BE2C (cell line): ENCODE data around the gene WDR70.
"Not testable (repeated sequence)": the region's sequence is repeated elsewhere in the genome, so short reads cannot be mapped to it uniquely, and the experiment has no call there.

ENCODE experiments used
- DNase-seq: peaks from one replicate; pipeline ENCODE4 v3.0.0-alpha.2; 2020
- H3K27me3 ChIP-seq: fragments of 250-450 bp; sonication (Bioruptor Pico); 2 replicates; pipeline ENCODE4 v1.5.1; 2020; ENCODE audit warnings: mild to moderate bottlenecking
- H3K36me3 ChIP-seq: fragments of 250-450 bp; sonication (Bioruptor Pico); 2 replicates; pipeline ENCODE4 v1.5.1; 2020; ENCODE audit warnings: mild to moderate bottlenecking
- H3K4me1 ChIP-seq: fragments of 250-450 bp; sonication (Bioruptor Pico); 2 replicates; pipeline ENCODE4 v1.5.1; 2020
- H3K4me3 ChIP-seq: 2 replicates; pipeline ENCODE4 v1.5.1; 2011; ENCODE audit warnings: low read depth, low read length
- H3K9me3 ChIP-seq: fragments of 250-450 bp; sonication (Bioruptor Pico); 2 replicates; pipeline ENCODE4 v1.5.1; 2020
- TF ChIP-seq, protein P1 (sequence below): IDR thresholded peaks from 2 replicates; pipeline ENCODE4 v1.5.1; 2012; ENCODE audit warnings: mild to moderate bottlenecking, low read depth, low read length

Gene WDR70

DNA sequence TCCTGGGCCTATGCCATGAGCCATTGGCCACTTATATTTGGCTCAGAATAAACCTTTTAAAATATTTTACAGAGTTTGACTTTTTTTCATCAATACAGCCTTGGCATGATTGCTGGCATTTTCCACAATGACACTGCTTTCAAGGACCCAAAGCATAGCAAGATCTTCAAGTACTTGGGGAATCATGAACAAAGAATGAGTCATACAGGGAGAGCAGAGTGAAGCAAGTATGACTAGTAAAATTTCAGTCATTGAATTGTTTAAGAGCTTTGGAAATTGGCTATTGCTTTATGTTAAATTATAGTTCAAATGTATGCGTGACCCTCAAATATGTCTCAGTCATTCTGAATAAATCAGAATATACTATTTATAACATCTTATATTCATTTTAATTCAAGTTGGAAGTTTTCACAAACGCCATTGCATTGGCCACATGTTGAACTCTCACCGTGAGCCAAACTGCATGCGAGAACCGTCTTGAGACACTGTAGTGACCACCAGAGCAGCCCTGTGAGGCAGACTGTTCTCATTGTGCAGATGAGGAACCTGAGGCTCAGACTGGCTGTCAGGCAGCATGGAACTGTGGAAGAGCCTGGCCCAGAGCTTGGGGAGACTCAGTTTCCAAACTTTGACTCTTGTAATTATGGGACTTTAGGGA, 407.9 kb downstream of the WDR70 start:
- Histone ChIP-seq H3K9me3 (no peaks in the 10 kb centered on the region), H3K36me3 (no peaks in the 10 kb centered on the region), H3K4me3 (no peak overlapping the region), H3K4me1 (no peaks in the 10 kb centered on the region; the same call in 1 of the 2 replicates), H3K27me3 (no peaks in the 10 kb centered on the region)
- TF ChIP-seq, protein P1, sequence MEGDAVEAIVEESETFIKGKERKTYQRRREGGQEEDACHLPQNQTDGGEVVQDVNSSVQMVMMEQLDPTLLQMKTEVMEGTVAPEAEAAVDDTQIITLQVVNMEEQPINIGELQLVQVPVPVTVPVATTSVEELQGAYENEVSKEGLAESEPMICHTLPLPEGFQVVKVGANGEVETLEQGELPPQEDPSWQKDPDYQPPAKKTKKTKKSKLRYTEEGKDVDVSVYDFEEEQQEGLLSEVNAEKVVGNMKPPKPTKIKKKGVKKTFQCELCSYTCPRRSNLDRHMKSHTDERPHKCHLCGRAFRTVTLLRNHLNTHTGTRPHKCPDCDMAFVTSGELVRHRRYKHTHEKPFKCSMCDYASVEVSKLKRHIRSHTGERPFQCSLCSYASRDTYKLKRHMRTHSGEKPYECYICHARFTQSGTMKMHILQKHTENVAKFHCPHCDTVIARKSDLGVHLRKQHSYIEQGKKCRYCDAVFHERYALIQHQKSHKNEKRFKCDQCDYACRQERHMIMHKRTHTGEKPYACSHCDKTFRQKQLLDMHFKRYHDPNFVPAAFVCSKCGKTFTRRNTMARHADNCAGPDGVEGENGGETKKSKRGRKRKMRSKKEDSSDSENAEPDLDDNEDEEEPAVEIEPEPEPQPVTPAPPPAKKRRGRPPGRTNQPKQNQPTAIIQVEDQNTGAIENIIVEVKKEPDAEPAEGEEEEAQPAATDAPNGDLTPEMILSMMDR, result no peak
- DNase-seq, result no peak

DNA sequence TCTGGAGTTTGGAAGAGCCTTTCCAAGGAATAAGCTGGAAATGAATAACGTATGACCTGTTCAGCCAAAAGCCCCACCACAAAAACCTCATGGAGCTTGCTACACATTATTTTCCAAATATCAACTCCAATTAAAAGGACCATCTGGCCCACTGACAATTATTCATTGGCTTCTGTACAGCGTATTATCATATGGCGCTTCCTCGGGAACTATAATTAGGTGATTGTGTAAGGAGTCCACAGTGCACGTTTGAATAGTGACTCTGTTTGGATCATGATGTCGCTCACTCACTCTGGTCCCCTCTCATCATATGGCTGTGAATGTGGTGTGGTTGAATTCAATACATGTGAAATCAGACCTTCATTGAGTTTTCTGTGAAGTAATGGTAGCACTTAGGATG, 408.6 kb downstream of the WDR70 start:
- no peaks in the 10 kb centered on the region for H3K9me3 ChIP-seq
- no peaks in the 10 kb centered on the region for H3K36me3 ChIP-seq
- DNase-seq, result no peak
- H3K27me3 ChIP-seq, result no peaks in the 10 kb centered on the region
- H3K4me3 ChIP-seq, result no peak overlapping the region
- no peaks in the 10 kb centered on the region; the same call in 1 of the 2 replicates for H3K4me1 ChIP-seq
- TF ChIP-seq, protein P1, result no peak

DNA sequence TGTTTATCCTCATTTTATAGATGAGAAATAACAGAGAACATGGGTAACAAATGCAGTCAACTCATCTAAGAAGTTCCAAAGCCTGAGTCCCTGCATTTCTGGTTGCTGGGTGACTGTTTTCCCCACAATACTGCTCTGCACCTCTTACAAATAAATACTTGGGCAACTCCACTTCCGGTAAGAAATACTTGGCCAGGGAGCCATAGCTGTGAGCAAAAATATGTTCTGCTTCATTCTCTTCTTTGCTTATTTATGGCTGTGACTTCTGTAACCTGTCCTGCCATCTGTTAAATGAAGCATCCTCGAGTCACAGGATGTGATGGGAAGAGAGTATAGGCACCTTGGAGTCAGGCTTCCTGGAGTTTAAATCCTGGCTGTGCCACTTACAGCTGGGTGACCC, 410.9 kb downstream of the WDR70 start:
- TF ChIP-seq, protein P1, result no peak
- Histone ChIP-seq H3K36me3 (no peaks in the 10 kb centered on the region), H3K4me3 (no peak overlapping the region), H3K27me3 (no peaks in the 10 kb centered on the region), H3K9me3 (peaks cover 3% of the 10 kb centered on the region), H3K4me1 (no peaks in the 10 kb centered on the region; the same call in 1 of the 2 replicates)
- DNase-seq, result no peak

DNA sequence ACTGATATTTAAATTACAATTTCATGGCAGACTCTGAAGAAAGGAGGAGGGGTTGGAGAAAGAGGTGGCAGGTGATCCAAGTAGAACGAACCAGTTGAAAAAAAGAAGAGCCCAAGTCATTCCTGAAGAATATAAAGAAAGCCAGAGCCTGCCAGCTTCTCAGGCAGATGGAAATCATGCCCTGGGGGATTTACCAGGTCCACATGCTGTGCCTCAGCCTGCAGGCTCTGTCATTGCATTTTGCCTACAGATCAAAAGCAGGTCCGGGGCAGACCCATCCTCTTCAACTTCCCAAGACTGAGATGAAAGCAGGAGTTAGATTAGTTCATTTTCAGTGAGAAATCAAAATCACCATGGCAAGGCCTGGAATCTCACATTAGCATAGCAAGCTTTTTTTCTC, 412.2 kb downstream of the WDR70 start:
- Histone ChIP-seq H3K4me3 (no peak overlapping the region), H3K36me3 (no peaks in the 10 kb centered on the region), H3K4me1 (no peaks in the 10 kb centered on the region; the same call in 1 of the 2 replicates), H3K9me3 (peaks cover 3% of the 10 kb centered on the region), H3K27me3 (no peaks in the 10 kb centered on the region)
- TF ChIP-seq, protein P1, result no peak
- DNase-seq, result peak; percentile 48

DNA sequence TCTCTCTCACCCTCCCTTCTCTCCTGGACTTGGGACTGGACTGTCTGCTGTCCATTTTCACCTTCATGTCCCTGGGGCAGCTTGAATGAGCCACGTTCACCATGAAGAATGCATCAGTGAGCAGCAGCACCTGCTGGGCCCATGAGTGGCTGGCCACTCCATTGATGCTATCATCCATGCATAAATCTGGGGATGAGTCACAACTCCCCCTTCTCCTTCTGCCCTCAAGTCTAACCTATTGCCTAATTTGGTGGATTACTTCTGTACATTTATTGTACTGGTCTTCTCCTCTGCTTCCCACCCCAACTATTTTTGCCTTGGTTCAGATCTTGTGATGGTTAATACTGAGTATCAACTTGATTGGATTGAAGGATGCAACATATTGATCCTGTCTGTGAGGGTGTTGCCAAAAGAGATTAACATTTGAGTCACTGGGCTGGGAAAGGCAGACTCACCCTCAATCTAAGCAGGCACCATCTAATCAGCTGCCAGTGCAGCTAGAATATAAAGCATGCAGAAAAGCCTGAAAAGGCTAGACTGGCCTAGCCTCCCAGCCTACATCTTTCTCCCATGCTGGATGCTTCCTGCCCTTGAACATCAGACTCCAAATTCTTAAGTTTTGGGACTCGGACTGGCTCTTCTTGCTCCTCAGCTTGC, 414.0 kb downstream of the WDR70 start:
- peaks cover 3% of the 10 kb centered on the region for H3K9me3 ChIP-seq
- TF ChIP-seq, protein P1, result no peak
- no peaks in the 10 kb centered on the region; the same call in 1 of the 2 replicates for H3K4me1 ChIP-seq
- no peaks in the 10 kb centered on the region for H3K36me3 ChIP-seq
- peak; percentile 27 for DNase-seq
- no peak overlapping the region for H3K4me3 ChIP-seq
- no peaks in the 10 kb centered on the region for H3K27me3 ChIP-seq

DNA sequence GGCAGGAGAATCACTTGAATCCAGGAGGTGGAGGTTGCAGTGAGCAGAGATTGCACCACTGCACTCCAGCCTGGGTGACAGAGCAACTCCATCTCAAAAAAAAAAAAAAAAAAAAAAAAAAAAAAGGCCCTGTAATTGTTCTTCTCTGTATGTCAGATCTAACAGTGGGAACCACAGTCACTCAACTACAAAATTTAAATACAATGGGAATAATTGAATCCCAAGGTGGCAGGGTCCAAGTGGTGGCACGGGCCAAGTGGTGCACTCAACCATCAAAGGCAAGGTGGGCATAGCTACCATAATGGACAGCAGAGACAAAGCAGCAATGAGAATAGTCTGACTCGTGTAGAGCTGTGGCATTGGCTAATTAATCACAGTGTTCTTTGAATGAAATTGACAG, 416.2 kb downstream of the WDR70 start:
- H3K4me3 ChIP-seq, H3K9me3 ChIP-seq, H3K36me3 ChIP-seq, H3K27me3 ChIP-seq, DNase-seq, H3K4me1 ChIP-seq: not testable (repeated sequence)

DNA sequence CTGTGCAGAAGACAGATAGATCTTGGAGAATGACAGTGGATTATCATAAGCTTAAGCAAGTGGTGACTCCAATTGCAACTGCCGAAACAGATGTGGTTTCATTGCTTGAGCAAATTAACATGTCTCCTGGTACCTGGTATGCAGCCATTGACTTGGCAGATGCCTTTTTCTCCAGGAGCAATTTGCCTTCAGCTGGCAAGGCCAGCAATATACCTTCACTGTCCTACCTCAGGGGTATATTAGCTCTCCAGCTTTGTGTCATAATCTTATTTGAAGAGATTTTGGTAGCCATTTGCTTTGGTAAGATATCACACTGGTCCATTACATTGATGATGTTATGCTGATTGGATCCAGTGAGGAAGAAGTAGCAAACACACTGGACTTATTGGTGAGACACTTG, 417.3 kb downstream of the WDR70 start:
- DNase-seq, H3K36me3 ChIP-seq, H3K4me1 ChIP-seq, H3K9me3 ChIP-seq, H3K27me3 ChIP-seq, H3K4me3 ChIP-seq: not testable (repeated sequence)
